Upper lobe of left lung (tissue), 6 donors: Measurements from ENCODE around the gene GGN. TPM values are rescaled to one million over a fixed set of nuclear protein-coding genes. Genes with fewer than 3 reads are reported as not detected.

Experiments used
- ATAC-seq, 2 donors: fragments of 200-7000 bp; cut with Tn5 transposase; one replicate each; pipeline ENCODE4 v1.9.1; 2022; ENCODE audit warnings: mild to moderate bottlenecking in 2 of 2, moderate library complexity in 2 of 2; ENCODE audit not compliant: low FRiP score in 2 of 2
- DNase-seq, 2 donors: peaks; one replicate each; pipeline ENCODE4 v3.0.0-alpha.2; 2019 to 2020
- H3K27ac ChIP-seq, 4 donors: fragments of 200-600 bp; sonication (generic); one replicate each; pipeline ENCODE4 v1.5.1; 2016 to 2019
- H3K27me3 ChIP-seq, 4 donors: fragments of 200-600 bp; sonication (generic); one replicate each; pipeline ENCODE4 v1.5.1; 2017 to 2019
- H3K36me3 ChIP-seq, 4 donors: fragments of 200-600 bp; sonication (generic); one replicate each; pipeline ENCODE4 v1.5.1; 2016 to 2019
- H3K4me1 ChIP-seq, 4 donors: fragments of 200-600 bp; sonication (generic); one replicate each; pipeline ENCODE4 v1.5.1; 2018 to 2019
- H3K4me3 ChIP-seq, 4 donors: fragments of 200-600 bp; sonication (generic); one replicate each; pipeline ENCODE4 v1.5.1; 2017 to 2019; ENCODE audit warnings: mild to moderate bottlenecking in 2 of 4, moderate library complexity in 1 of 4
- H3K9me3 ChIP-seq, 4 donors: fragments of 200-600 bp; sonication (generic); one replicate each; pipeline ENCODE4 v1.5.1; 2018 to 2019
- CTCF ChIP-seq, 6 experiments: fragments of 450-650 bp in 4 of 6; fragments of 200-600 bp in 2 of 6; sonication (generic) in 2 of 6; IDR thresholded peaks; one replicate each; pipeline ENCODE4 v1.5.1; 2016 to 2019; ENCODE audit warnings: antibody characterized with exemption in 6 of 6
- EP300 ChIP-seq, 4 donors: sonication (generic); formaldehyde crosslinking; IDR thresholded peaks; one replicate each; pipeline ENCODE4 v1.5.1; 2017; ENCODE audit warnings: antibody characterized with exemption in 4 of 4, control low read depth in 2 of 4
- POLR2A ChIP-seq, 4 donors: fragments of 450-650 bp; IDR thresholded peaks; one replicate each; pipeline ENCODE4 v1.5.1; 2016 to 2017; ENCODE audit warnings: antibody characterized with exemption in 4 of 4, mild to moderate bottlenecking in 2 of 4
- POLR2AphosphoS5 ChIP-seq, 2 donors: sonication (generic); formaldehyde crosslinking; IDR thresholded peaks; one replicate each; pipeline ENCODE4 v1.5.1; 2017; ENCODE audit warnings: antibody characterized with exemption in 2 of 2
- WGBS, 2 donors: methylation state at CpG; one replicate each; pipeline ENCODE4 v1.1.5; 2017 to 2018; 5-methylcytosine and 5-hydroxymethylcytosine counted together
- total RNA-seq, 6 donors: library from RNA; depleted of rRNA in 4 of 6; stranded (reverse); fragments of >200 nt in 4 of 6; gene quantifications; one replicate each; pipeline versions ENCODE4 v1.1.0 to v1.2.1, GENCODE V29; 2016 to 2021
- donor health status: DM: no; HTN: no; CAD: no; lungs with moderate emphysema.
- donor health status: DM: no; HTN: yes; CAD: no; lungs with severe emphysema.

GGN gene
- total RNA-seq, 6 donors from 2014 or later, result 0.44 to 8.4 (median 0.95) TPM

- TF ChIP-seq EP300 (IDR thresholded peaks at IDR 0.05), result no peak
- TF ChIP-seq POLR2AphosphoS5 (IDR thresholded peaks at IDR 0.05), result peak; percentile 38 to 78
- TF ChIP-seq POLR2A (IDR thresholded peaks at IDR 0.05), result peak in 1 of 4 donors; percentile 67
- no peak for TF ChIP-seq CTCF (IDR thresholded peaks at IDR 0.05)
- peak overlapping the region; percentile 80 to 95 (median 91) for H3K4me3 ChIP-seq
- no peaks in the 10 kb centered on the region for H3K36me3 ChIP-seq
- H3K27me3 ChIP-seq, result no peaks in the 10 kb centered on the region
- ATAC-seq (peak; percentile 96), DNase-seq (peak; percentile 97 to 99)
- peaks cover 7 to 18% (median 12%) of the 10 kb centered on the region in 4 donors for H3K4me1 ChIP-seq
- no peaks in the 10 kb centered on the region for H3K9me3 ChIP-seq
- H3K27ac ChIP-seq, result peak overlapping the region; percentile 93 to 99 (median 97)
- WGBS, 2 donors, result 1% methylated on average over 52 of the region's 52 CpGs
These were observed 51.7 kb downstream of the GGN start for GRCh38 chr19:38335949-38336637.

Other genes with a start within 250 kb of the GGN start
- under 1 TPM in 2 of 6 donors, not detected in 4; 0.40 to 0.46 TPM for gene DPF1, start 163.8 kb downstream of the GGN start, total RNA-seq
- 100 to 1,000 TPM in 3 of 6 donors, 10 to 100 TPM in 3; 71.2 to 236 (median 96.2) TPM for gene PPP1R14A, start 131.7 kb downstream of the GGN start, total RNA-seq
- gene SPINT2, start 123.5 kb downstream of the GGN start, total RNA-seq, result 100 to 1,000 TPM; 192 to 583 (median 317) TPM
- 100 to 1,000 TPM in 4 of 6 donors, 10 to 100 TPM in 2; 65.0 to 251 (median 144) TPM for gene C19orf33, start 83.8 kb downstream of the GGN start, total RNA-seq
- gene YIF1B, start 72.1 kb downstream of the GGN start, total RNA-seq, result 10 to 100 TPM; 15.3 to 45.8 (median 29.8) TPM
- gene KCNK6, start 68.2 kb downstream of the GGN start, total RNA-seq, result 10 to 100 TPM in 4 of 6 donors, 1 to 10 TPM in 2; 6.8 to 22.0 (median 12.0) TPM
- gene CATSPERG, start 52.2 kb downstream of the GGN start, total RNA-seq, result 10 to 100 TPM in 3 of 6 donors, 1 to 10 TPM in 3; 4.4 to 48.2 (median 10.5) TPM
- 100 to 1,000 TPM in 4 of 6 donors, 10 to 100 TPM in 2; 66.0 to 213 (median 121) TPM for gene PSMD8, start 13.5 kb downstream of the GGN start, total RNA-seq
- 1 to 10 TPM in 3 of 6 donors, under 1 TPM in 3; 0.11 to 2.1 (median 0.85) TPM for gene SPRED3, start 663 bp upstream of the GGN start, total RNA-seq
- gene FAM98C, start 15.1 kb upstream of the GGN start, total RNA-seq, result 10 to 100 TPM; 16.0 to 75.4 (median 24.2) TPM
- gene RASGRP4, start 38.2 kb upstream of the GGN start, total RNA-seq, result 10 to 100 TPM in 4 of 6 donors, 1 to 10 TPM in 2; 4.4 to 17.5 (median 12.6) TPM
- 10 to 100 TPM in 1 of 6 donors, 1 to 10 TPM in 5; 1.1 to 22.0 (median 5.5) TPM for gene RYR1, start 45.7 kb upstream of the GGN start, total RNA-seq
- 10 to 100 TPM in 3 of 6 donors, 1 to 10 TPM in 3; 6.2 to 28.3 (median 9.9) TPM for gene MAP4K1, start 229.9 kb upstream of the GGN start, total RNA-seq
- gene EIF3K, start 231.2 kb upstream of the GGN start, total RNA-seq, result 100 to 1,000 TPM; 142 to 404 (median 242) TPM